VCaP (cell line): ENCODE data around the gene TTC19.
"Not testable (repeated sequence)": the region's sequence is repeated elsewhere in the genome, so short reads cannot be mapped to it uniquely, and the experiment has no call there.

Experiments used
- H3K27ac ChIP-seq: fragments of 450-650 bp; 2 replicates; pipeline ENCODE4 v1.5.1; 2017
- CTCF ChIP-seq: fragments of 450-650 bp; conservative IDR thresholded peaks from 2 replicates; pipeline ENCODE4 v1.5.1; 2017; ENCODE audit warnings: mild to moderate bottlenecking, moderate library complexity

TTC19 gene

GRCh38 chr17:15973834-15974233, 25.8 kb upstream of the TTC19 start:
- no peak overlapping the region for H3K27ac ChIP-seq
- TF ChIP-seq CTCF = no peak

DNA sequence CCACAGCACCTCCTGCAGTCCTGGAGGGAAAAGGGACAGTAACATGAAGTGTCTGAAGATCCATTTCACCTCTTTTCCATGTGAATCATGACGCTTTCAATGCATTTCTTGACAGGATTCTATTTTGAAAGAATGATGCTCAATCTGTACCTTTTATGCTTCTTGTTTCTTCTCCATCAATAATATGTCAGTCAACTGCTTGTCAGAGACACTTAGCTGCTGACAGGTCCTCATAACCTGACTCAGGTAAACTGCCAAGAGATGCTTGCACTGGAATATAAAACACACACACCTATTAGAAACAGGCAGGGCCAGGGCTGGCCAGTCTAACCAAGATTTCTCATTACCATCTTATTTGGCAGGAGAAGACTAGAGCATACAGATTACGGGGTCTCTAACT, 21.7 kb upstream of the TTC19 start:
- no peak overlapping the region for H3K27ac ChIP-seq
- no peak for TF ChIP-seq CTCF

DNA sequence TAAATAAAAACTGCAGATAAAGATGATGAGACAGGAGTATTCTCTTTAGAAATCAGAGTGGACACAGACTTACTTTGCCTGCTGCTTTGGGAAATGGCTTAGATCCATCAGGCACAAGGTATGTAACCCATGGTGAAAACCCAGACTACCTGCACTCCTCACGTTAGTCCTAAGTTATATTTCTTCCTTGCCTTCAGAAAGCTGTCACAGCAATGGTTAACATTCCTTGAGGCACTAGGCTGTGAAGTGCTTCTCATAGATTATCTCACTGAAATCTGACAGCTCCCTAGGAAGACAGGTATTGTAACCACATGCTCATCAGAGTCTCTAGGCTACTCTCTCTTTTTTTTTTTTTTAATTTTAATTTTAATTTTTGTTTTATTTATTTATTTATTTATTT, 21.0 kb upstream of the TTC19 start:
- no peak for TF ChIP-seq CTCF
- H3K27ac ChIP-seq = no peak overlapping the region

DNA sequence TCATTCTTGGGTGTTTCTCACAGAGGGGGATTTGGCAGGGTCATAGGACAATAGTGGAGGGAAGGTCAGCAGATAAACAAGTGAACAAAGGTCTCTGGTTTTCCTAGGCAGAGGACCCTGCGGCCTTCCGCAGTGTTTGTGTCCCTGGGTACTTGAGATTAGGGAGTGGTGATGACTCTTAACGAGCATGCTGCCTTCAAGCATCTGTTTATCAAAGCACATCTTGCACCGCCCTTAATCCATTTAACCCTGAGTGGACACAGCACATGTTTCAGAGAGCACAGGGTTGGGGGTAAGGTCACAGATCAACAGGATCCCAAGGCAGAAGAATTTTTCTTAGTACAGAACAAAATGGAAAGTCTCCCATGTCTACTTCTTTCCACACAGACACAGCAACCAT, 20.6 kb upstream of the TTC19 start:
- not testable (repeated sequence) for H3K27ac ChIP-seq

DNA sequence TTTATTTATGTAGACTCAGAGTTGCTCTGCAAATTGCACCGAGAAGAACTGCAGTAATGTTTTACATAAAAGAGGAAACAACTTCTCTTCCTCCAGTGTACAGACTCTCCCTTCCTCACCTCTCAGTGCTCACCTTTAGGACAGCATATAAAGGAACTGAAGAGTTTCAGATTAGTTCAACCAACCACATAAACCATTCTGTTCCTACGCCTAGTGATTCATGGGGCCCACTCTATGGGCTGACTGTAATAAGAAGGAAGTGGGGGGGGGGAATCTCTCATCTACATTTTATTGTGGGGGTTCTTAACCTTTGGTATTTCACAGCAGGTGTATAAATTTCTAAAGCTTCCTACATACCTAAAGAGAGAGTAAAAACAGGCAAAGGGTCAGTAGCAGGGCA, 18.4 kb upstream of the TTC19 start:
- no peak for TF ChIP-seq CTCF
- H3K27ac ChIP-seq = no peak overlapping the region

DNA sequence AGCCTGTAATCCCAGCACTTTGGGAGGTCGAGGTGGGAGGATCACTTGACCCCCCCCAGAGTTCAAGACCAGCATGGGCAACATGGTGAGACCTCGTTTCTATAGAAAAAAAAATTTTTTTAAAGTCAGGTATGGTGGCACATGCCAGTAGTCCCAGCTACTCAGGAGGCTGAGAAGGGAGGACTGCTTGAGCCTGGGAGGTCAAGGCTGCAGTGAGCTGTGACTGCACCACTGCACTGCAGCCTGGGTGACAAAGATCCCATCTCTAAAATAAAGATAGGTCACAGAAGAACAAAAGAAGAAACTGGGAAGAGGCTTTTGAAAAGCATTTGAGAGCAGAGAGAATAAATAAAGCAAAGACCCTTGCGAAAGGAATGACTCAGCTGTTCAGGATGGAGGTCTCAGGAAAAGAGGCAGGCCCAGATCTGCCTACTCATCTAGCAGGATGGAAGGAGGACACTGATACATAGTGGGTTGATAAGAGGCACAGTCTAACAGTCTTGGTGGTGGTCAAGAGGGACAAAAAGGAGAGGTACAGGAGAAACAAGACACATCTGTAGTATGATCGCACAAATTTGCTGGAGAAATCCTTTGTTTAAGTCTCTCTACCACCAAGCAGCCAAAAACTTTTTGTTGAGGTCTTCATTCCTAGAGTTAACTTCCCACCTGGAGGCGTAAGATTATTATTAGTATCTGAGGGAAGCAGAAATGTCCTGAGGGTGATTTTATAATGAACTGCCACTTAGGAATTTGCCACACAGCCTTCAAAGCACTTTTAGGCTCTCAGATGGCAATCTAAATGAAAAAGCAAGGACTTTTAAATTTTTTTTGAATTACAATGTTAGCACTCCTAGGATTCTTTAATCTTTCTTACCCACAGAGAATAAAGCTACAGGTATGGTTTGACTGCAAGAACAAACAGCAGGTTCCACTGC, 17.7 kb upstream of the TTC19 start:
- no peak for TF ChIP-seq CTCF
- no peak overlapping the region for H3K27ac ChIP-seq

- no peak for TF ChIP-seq CTCF
- no peak overlapping the region for H3K27ac ChIP-seq
Measured at GRCh38 chr17:15996322-15996721, 3.3 kb upstream of the TTC19 start.

- H3K27ac ChIP-seq = peak overlapping the region; percentile 92
- TF ChIP-seq CTCF = no peak
Measured at GRCh38 chr17:15998031-15998562, 1.5 kb upstream of the TTC19 start.
